Smooth muscle cell (in vitro differentiated cells): ENCODE measurements around the gene KRT16. TPM values are rescaled to one million over a fixed set of nuclear protein-coding genes. Genes with fewer than 3 reads are reported as not detected.
A peak's percentile ranks its signal among the peaks of the same experiment; 100 is the strongest.
"Not testable (repeated sequence)": the region's sequence is repeated elsewhere in the genome, so short reads cannot be mapped to it uniquely, and the experiment has no call there.

Experiments
- DNase-seq: peaks from one replicate; lab custom pipeline; 2025; ENCODE audit not compliant: unreplicated experiment; lab: John Stamatoyannopoulos, UW
- H2AFZ ChIP-seq: fragments of 200-600 bp; sonication (generic); 2 replicates; pipeline ENCODE4 v1.6.0; 2016; ENCODE audit warnings: antibody characterized with exemption, low read depth, mild to moderate bottlenecking
- H3F3A ChIP-seq: fragments of 200-600 bp; sonication (generic); 2 replicates; pipeline ENCODE4 v1.6.0; 2017; ENCODE audit warnings: antibody characterized with exemption, low read depth
- H3K27ac ChIP-seq: fragments of 200-600 bp; sonication (generic); 2 replicates; pipeline ENCODE4 v1.5.1; 2016; ENCODE audit warnings: low read depth, mild to moderate bottlenecking
- H3K27me3 ChIP-seq: fragments of 200-600 bp; sonication (generic); 2 replicates; pipeline ENCODE4 v1.6.1; 2016; ENCODE audit warnings: low read depth, mild to moderate bottlenecking
- H3K36me3 ChIP-seq: fragments of 200-600 bp; sonication (generic); 2 replicates; pipeline ENCODE4 v1.5.1; 2016; ENCODE audit warnings: low read depth
- H3K4me1 ChIP-seq: fragments of 200-600 bp; sonication (generic); 2 replicates; pipeline ENCODE4 v1.5.1; 2016; ENCODE audit warnings: low read depth
- H3K4me2 ChIP-seq: fragments of 200-600 bp; sonication (generic); 2 replicates; pipeline ENCODE4 v1.6.0; 2016; ENCODE audit warnings: mild to moderate bottlenecking
- H3K4me3 ChIP-seq: fragments of 200-600 bp; sonication (generic); 2 replicates; pipeline ENCODE4 v1.5.1; 2016; ENCODE audit warnings: mild to moderate bottlenecking
- H3K79me2 ChIP-seq: fragments of 200-600 bp; sonication (generic); 2 replicates; pipeline ENCODE4 v1.6.0; 2016; ENCODE audit warnings: low read depth, mild to moderate bottlenecking
- H3K9ac ChIP-seq: fragments of 200-600 bp; sonication (generic); 2 replicates; pipeline ENCODE4 v1.6.0; 2016; ENCODE audit warnings: low read depth
- H3K9me3 ChIP-seq: fragments of 200-600 bp; sonication (generic); replicated peaks from 2 replicates; pipeline ENCODE4 v1.5.1; 2016; ENCODE audit warnings: low read depth
- H4K20me1 ChIP-seq: fragments of 200-600 bp; sonication (generic); 2 replicates; pipeline ENCODE4 v1.6.0; 2016; ENCODE audit warnings: low read depth
- WGBS: methylation state at CpG from one replicate; pipeline ENCODE4 v1.1.7; 2016; ENCODE audit warnings: low lambda C conversion rate; 5-methylcytosine and 5-hydroxymethylcytosine counted together
- polyA plus RNA-seq: library from polyadenylated mRNA; unstranded; fragments of >200 nt; fragmentation: Nextera tagmentation; extraction: Ambion mirVana; gene quantifications from 2 replicates; pipeline ENCODE4 v1.2.1, GENCODE V29; 2016
- total RNA-seq: library from RNA; depleted of rRNA; stranded (reverse); fragments of >200 nt; gene quantifications from 2 replicates; pipeline ENCODE4 v1.2.3, GENCODE V29; 2014
- TF ChIP-seq, protein P1 (sequence below): fragments of 200-600 bp; sonication (generic); IDR thresholded peaks from 2 replicates; pipeline ENCODE4 v1.5.1; 2017; ENCODE audit warnings: borderline replicate concordance, mild to moderate bottlenecking, antibody characterized with exemption; ENCODE audit not compliant: insufficient read depth, poor library complexity, severe bottlenecking

The KRT16 gene
- total and polyA plus RNA-seq, 2 experiments from 2014 or later = 304 to 521 TPM

DNA sequence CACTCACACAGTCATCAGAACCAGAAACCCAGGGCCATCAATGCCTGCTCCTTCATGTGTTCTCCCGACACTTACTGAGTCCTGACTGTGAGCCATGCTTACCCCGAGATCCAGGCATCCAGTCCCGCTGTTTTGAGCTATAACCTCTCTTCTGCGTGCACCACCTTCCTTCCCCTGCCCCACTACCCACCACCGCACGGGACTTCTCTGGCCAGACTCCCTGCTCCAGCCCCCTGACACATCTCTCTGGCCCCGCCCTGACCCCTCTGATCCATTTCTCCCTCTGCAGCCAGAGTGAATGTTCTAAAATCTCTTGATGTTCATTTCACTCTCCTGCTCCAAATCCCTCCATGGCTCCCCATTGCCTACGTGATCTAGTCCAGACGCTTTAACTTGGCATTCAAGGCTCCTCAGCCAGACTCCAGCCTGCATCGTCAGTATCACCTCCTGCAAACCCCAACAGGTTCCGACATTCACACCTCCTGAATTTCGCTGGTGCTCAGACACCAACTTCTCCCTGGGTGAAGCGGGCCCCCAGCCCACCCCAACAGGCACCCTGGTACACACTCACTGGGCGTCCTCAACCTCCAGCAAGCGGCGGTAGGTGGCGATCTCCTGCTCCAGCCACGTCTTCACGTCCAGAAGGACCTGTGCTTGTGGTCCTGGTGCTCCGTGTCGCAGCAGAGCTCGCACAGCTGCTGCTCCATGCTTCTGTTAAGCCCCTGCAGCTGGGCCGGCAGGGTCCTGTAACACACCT, 14.9 kb upstream of the KRT16 start:
- 86% methylated on average over 23 of the region's 23 CpGs for WGBS
- Histone ChIP-seq H3K9ac (no peak overlapping the region), H3K4me3 (no peak overlapping the region), H3K27me3 (no peaks in the 10 kb centered on the region), H2AFZ (no peak overlapping the region), H3K4me2 (no peak overlapping the region), H3K9me3 (no peaks in the 10 kb centered on the region), H3K4me1 (no peaks in the 10 kb centered on the region), H3F3A (no peaks in the 10 kb centered on the region), H3K27ac (no peak overlapping the region), H4K20me1 (peaks cover 6% of the 10 kb centered on the region), H3K36me3 (no peaks in the 10 kb centered on the region), H3K79me2 (no peaks in the 10 kb centered on the region)
- no peak for DNase-seq
- TF ChIP-seq, protein P1, sequence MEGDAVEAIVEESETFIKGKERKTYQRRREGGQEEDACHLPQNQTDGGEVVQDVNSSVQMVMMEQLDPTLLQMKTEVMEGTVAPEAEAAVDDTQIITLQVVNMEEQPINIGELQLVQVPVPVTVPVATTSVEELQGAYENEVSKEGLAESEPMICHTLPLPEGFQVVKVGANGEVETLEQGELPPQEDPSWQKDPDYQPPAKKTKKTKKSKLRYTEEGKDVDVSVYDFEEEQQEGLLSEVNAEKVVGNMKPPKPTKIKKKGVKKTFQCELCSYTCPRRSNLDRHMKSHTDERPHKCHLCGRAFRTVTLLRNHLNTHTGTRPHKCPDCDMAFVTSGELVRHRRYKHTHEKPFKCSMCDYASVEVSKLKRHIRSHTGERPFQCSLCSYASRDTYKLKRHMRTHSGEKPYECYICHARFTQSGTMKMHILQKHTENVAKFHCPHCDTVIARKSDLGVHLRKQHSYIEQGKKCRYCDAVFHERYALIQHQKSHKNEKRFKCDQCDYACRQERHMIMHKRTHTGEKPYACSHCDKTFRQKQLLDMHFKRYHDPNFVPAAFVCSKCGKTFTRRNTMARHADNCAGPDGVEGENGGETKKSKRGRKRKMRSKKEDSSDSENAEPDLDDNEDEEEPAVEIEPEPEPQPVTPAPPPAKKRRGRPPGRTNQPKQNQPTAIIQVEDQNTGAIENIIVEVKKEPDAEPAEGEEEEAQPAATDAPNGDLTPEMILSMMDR = no peak

DNA sequence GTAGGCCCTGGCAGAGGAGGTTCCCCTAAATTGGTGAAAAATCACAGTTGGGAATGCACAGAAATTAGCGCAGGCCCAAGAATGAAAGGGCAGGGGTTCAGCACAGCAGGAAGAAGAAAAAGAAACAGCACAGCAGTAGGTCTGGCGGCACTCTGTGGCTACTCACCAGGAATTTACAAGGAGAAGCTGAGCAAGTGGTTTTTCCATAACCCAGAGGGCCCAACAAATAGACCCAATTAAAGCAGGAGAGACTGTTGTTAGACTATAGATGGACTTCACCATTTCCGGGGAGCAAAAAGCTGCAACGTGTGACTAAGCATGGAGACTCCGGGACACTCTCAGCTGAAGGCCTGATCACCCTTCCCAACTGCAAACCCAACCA, 14.3 kb upstream of the KRT16 start:
- H3K9ac ChIP-seq, H4K20me1 ChIP-seq, H3K4me3 ChIP-seq: not testable (repeated sequence)

DNA sequence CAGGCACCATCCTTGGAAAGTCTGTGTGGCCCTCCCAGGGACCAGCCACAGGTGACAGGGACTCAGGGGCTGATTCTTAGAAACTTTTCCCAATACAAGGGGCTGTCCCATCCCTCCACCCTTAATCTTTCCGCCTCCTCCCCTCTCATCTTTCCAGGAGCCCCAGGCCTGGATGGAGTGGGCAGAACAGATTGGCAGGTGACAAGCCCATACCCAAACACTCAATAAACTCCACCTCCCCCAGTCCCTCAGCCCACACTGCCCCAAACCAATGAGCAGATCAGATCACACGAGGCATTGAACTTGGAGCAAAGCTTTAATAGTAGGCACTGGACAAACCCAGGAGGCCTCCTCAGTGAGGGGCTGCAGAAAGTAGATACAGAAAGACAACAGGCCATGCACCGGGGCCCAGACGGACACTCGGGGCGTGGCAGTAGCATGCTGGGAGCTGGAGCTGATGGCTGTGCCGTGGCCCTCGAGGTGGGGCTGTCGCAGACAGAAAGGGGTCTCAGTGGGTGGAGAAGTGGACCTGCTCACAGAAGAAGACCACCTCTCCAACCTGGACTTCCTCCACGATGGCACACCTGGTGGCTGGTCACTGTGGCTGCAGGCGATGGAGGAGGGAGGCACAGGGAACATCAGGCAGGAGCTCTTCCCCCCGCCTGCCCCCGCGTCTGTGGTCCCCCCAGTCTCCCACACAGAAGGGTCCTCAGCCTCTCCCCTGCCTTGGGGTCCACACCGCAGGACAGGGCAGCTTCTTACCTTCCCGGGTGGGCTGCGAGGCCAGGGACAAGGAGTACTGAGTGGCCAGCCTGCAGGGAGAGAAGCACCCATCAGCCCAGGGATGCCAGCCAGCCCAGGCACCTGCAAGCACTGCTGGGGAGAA, 13.7 kb upstream of the KRT16 start:
- not testable (repeated sequence) for H3K9ac ChIP-seq, H3K79me2 ChIP-seq, DNase-seq, H3K4me1 ChIP-seq, H3K36me3 ChIP-seq, H3K4me2 ChIP-seq, H3K27me3 ChIP-seq, H2AFZ ChIP-seq, H3K4me3 ChIP-seq, H3K27ac ChIP-seq, H3F3A ChIP-seq, H3K9me3 ChIP-seq
- H4K20me1 ChIP-seq = peaks cover 13% of the 10 kb centered on the region
- 91% methylated on average over 17 of the region's 17 CpGs for WGBS

More for the DNA sequence above, 14.3 kb upstream of the KRT16 start:
- H3K4me2 ChIP-seq, H2AFZ ChIP-seq, H3F3A ChIP-seq, H3K4me1 ChIP-seq, DNase-seq, H3K79me2 ChIP-seq, H3K27ac ChIP-seq, H3K27me3 ChIP-seq, H3K9me3 ChIP-seq, H3K36me3 ChIP-seq: not testable (repeated sequence)
- WGBS = 73% methylated on average over 5 of the region's 5 CpGs

DNA sequence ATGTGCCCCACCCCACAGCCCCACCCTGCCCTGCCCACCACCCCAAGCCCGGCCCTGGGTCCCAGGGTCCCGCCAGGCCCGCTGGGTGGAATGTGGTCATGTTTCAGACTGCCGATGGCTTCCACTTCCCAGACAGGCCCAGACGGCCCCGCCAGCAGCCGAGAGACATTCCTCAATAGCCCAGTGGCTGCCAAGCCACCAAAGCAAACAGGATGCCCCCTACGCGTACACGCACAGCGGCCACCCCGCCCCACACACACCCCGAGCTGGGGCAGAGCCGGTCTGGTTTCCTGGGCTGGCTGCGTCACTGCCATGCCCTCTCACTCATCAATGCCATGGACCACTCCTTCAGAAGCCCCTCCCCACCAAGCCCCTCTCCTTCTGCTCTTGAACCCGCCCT, 13.0 kb upstream of the KRT16 start:
- Histone ChIP-seq H3K9me3 (no peaks in the 10 kb centered on the region), H3K36me3 (no peaks in the 10 kb centered on the region), H3K9ac (no peak overlapping the region), H2AFZ (no peak overlapping the region), H3K4me3 (no peak overlapping the region), H4K20me1 (peaks cover 13% of the 10 kb centered on the region), H3F3A (no peaks in the 10 kb centered on the region), H3K4me1 (no peaks in the 10 kb centered on the region), H3K4me2 (no peak overlapping the region), H3K79me2 (no peaks in the 10 kb centered on the region), H3K27me3 (no peaks in the 10 kb centered on the region), H3K27ac (peak overlapping the region; percentile 73)
- DNase-seq = no peak
- TF ChIP-seq, protein P1 = no peak
- WGBS = 74% methylated on average over 10 of the region's 16 CpGs
